Caco-2 (cell line): ENCODE measurements around the gene RBFOX1. TPM values are rescaled to one million over a fixed set of nuclear protein-coding genes. Genes with fewer than 3 reads are reported as not detected.

Experiments
- BruUV-seq: library from RNA; stranded (reverse); fragments of 400-500 nt; replicated peaks from 2 replicates; lab custom pipeline; 2021; lab: Mats Ljungman, UMichigan
- CTCF ChIA-PET: fragments of 300-600 bp; sonication (Branson Sonifier 250); formaldehyde crosslinking; loops from one replicate; lab custom pipeline; 2022; ENCODE audit warnings: antibody characterized with exemption; lab: Charles Lee
- POLR2A ChIA-PET: fragments of 300-600 bp; sonication (Branson Sonifier 250); formaldehyde crosslinking; loops from one replicate; lab custom pipeline; 2022; ENCODE audit warnings: antibody characterized with exemption; lab: Charles Lee
- DNase-seq, 2 experiments: peaks; one replicate each; pipeline versions ENCODE4 v3.0.0 to v3.0.0-alpha.2; 2020 to 2022
- H3K27me3 ChIP-seq: replicated peaks from 2 replicates; pipeline ENCODE4 v1.6.0; 2011; ENCODE audit warnings: low read length; ENCODE audit not compliant: control insufficient read depth, insufficient read depth
- H3K36me3 ChIP-seq: 2 replicates; pipeline ENCODE4 v1.5.1; 2011; ENCODE audit warnings: low read length; ENCODE audit not compliant: control insufficient read depth, insufficient read depth
- H3K4me1 ChIP-seq: fragments of 250-450 bp; sonication (Bioruptor Pico); 2 replicates; pipeline ENCODE4 v1.5.1; 2020; ENCODE audit warnings: mild to moderate bottlenecking
- H3K4me3 ChIP-seq: 2 replicates; pipeline ENCODE4 v1.5.1; 2011; ENCODE audit warnings: low read depth, mild to moderate bottlenecking, control low read depth, low read length
- H3K9me3 ChIP-seq: fragments of 250-450 bp; sonication (Bioruptor Pico); 2 replicates; pipeline ENCODE4 v1.5.1; 2020; ENCODE audit warnings: mild to moderate bottlenecking, moderate library complexity
- H3K27ac Mint-ChIP-seq: one replicate; pipeline ENCODE4 v1.8.0; 2022; ENCODE audit warnings: mixed read lengths; ENCODE audit not compliant: unreplicated experiment
- H3K27me3 Mint-ChIP-seq: one replicate; pipeline ENCODE4 v1.8.0; 2022; ENCODE audit warnings: mixed read lengths; ENCODE audit not compliant: insufficient read depth, unreplicated experiment
- H3K36me3 Mint-ChIP-seq: one replicate; pipeline ENCODE4 v1.8.0; 2022; ENCODE audit warnings: mild to moderate bottlenecking, mixed read lengths; ENCODE audit not compliant: insufficient read depth, unreplicated experiment
- H3K4me1 Mint-ChIP-seq: one replicate; pipeline ENCODE4 v1.8.0; 2022; ENCODE audit warnings: low read depth, mixed read lengths; ENCODE audit not compliant: unreplicated experiment
- H3K4me3 Mint-ChIP-seq: one replicate; pipeline ENCODE4 v1.8.0; 2022; ENCODE audit warnings: mild to moderate bottlenecking, moderate library complexity, mixed read lengths; ENCODE audit not compliant: unreplicated experiment
- H3K9me3 Mint-ChIP-seq: one replicate; pipeline ENCODE4 v1.8.0; 2022; ENCODE audit warnings: mixed read lengths; ENCODE audit not compliant: unreplicated experiment
- CTCF ChIP-seq, 2 experiments: fragments of 200-600 bp in 1 of 2; IDR thresholded peaks; 1 replicate in 1 of 2; 2 replicates in 1 of 2; pipeline versions ENCODE4 v1.5.1 to v1.8.0; 2011 to 2022; ENCODE audit warnings: antibody characterized with exemption in 1 of 2, control low read depth in 1 of 2, inconsistent platforms in 1 of 2, low read depth in 1 of 2, low read length in 1 of 2, mild to moderate bottlenecking in 1 of 2, moderate library complexity in 1 of 2; ENCODE audit not compliant: insufficient read depth in 1 of 2, severe bottlenecking in 1 of 2, unreplicated experiment in 1 of 2
- intact Hi-C: fragments of 100-400 bp; cut with micrococcal nuclease; formaldehyde crosslinking; loops from one replicate; pipeline ENCODE4 v1.10.0; 2022; ENCODE audit not compliant: unreplicated experiment
- total RNA-seq: library from RNA; stranded (reverse); gene quantifications from 2 replicates; pipeline ENCODE4 v1.2.3, GENCODE V29; 2022

RBFOX1 gene
- total RNA-seq, 1 experiment from 2014 or later: 0.91 TPM

GRCh38 chr16:7584561-7584960 lies 251.9 kb downstream of the RBFOX1 start:
- POLR2A ChIA-PET: no interaction called here
- intact Hi-C loops: no loop called here
- Mint-ChIP-seq H3K36me3 (no peaks in the 10 kb centered on the region), H3K27ac (no peak overlapping the region), H3K4me1 (no peaks in the 10 kb centered on the region), H3K27me3 (peaks cover 6% of the 10 kb centered on the region), H3K4me3 (no peak overlapping the region), H3K9me3 (no peaks in the 10 kb centered on the region)
- Histone ChIP-seq H3K4me1 (no peaks in the 10 kb centered on the region), H3K4me3 (no peak overlapping the region), H3K27me3 (no peaks in the 10 kb centered on the region), H3K36me3 (no peaks in the 10 kb centered on the region), H3K9me3 (no peaks in the 10 kb centered on the region)
- no peak for DNase-seq
- no peak for TF ChIP-seq CTCF (IDR thresholded peaks at IDR 0.05; ENCODE audit: insufficient read depth in 1 of 2, low read depth in 1 of 2, low read length in 1 of 2, severe bottlenecking in 1 of 2, unreplicated experiment in 1 of 2)
- no TSS peak for BruUV-seq
- CTCF ChIA-PET: no interaction called here

- no peaks in the 10 kb centered on the region for H3K27me3 ChIP-seq
- BruUV-seq: no TSS peak
- no peak overlapping the region for H3K4me3 ChIP-seq
- H3K4me1 Mint-ChIP-seq: no peaks in the 10 kb centered on the region
- peaks cover 5% of the 10 kb centered on the region for H3K27me3 Mint-ChIP-seq
- no peak for TF ChIP-seq CTCF (IDR thresholded peaks at IDR 0.05; ENCODE audit: insufficient read depth in 1 of 2, low read depth in 1 of 2, low read length in 1 of 2, severe bottlenecking in 1 of 2, unreplicated experiment in 1 of 2)
- no peaks in the 10 kb centered on the region for H3K9me3 Mint-ChIP-seq
- H3K4me3 Mint-ChIP-seq: no peak overlapping the region
- H3K9me3 ChIP-seq: no peaks in the 10 kb centered on the region
- no peaks in the 10 kb centered on the region for H3K36me3 ChIP-seq
- no peaks in the 10 kb centered on the region for H3K4me1 ChIP-seq
- no peak overlapping the region for H3K27ac Mint-ChIP-seq
- no peak for DNase-seq
- intact Hi-C loops: no loop called here
- ChIA-PET CTCF (no interaction called here), POLR2A (no interaction called here)
- H3K36me3 Mint-ChIP-seq: no peaks in the 10 kb centered on the region
Observed at GRCh38 chr16:7585705-7586104, 253.1 kb downstream of the RBFOX1 start.

- H3K27me3 Mint-ChIP-seq: peaks cover 2% of the 10 kb centered on the region
- H3K36me3 Mint-ChIP-seq: no peaks in the 10 kb centered on the region
- no peak overlapping the region for H3K4me3 Mint-ChIP-seq
- ChIA-PET POLR2A (no interaction called here), CTCF (no interaction called here)
- intact Hi-C loops: no loop called here
- BruUV-seq: no TSS peak
- Histone ChIP-seq H3K27me3 (no peaks in the 10 kb centered on the region; the same call in 1 of the 2 replicates), H3K4me3 (no peak overlapping the region), H3K36me3 (no peaks in the 10 kb centered on the region), H3K4me1 (no peaks in the 10 kb centered on the region), H3K9me3 (no peaks in the 10 kb centered on the region)
- no peaks in the 10 kb centered on the region for H3K4me1 Mint-ChIP-seq
- DNase-seq: no peak
- TF ChIP-seq CTCF (IDR thresholded peaks at IDR 0.05; ENCODE audit: insufficient read depth in 1 of 2, low read depth in 1 of 2, low read length in 1 of 2, severe bottlenecking in 1 of 2, unreplicated experiment in 1 of 2): no peak
- H3K9me3 Mint-ChIP-seq: no peaks in the 10 kb centered on the region
- no peak overlapping the region for H3K27ac Mint-ChIP-seq
Observed at GRCh38 chr16:7590934-7591333, 258.3 kb downstream of the RBFOX1 start.
